ENCODE data around the gene OOSP4B.
"Not testable (repeated sequence)": the region's sequence is repeated elsewhere in the genome, so short reads cannot be mapped to it uniquely, and the experiment has no call there.

Gene OOSP4B

GRCh38 chr11:60016881-60017280 lies at the start of gene OOSP4B:
Gene OOSP4B, plus strand, starts transcription at chr11:60017181.
- no peak for DNase-seq

GRCh38 chr11:59967677-59968394 lies 49.1 kb upstream of the OOSP4B start:
- no peak for DNase-seq

- no peak for DNase-seq
Observed at GRCh38 chr11:59968395-59968783, 48.6 kb upstream of the OOSP4B start.

GRCh38 chr11:59973097-59973496 lies 43.9 kb upstream of the OOSP4B start:
- no peak for DNase-seq

GRCh38 chr11:59981106-59981770 lies 35.7 kb upstream of the OOSP4B start:
- no peak for DNase-seq

- not testable (repeated sequence) for DNase-seq
Observed at GRCh38 chr11:59982037-59982436, 34.9 kb upstream of the OOSP4B start.

- no peak for DNase-seq
Observed at GRCh38 chr11:59983212-59983611, 33.8 kb upstream of the OOSP4B start.

GRCh38 chr11:59984368-59984767 lies 32.6 kb upstream of the OOSP4B start:
- DNase-seq: no peak

- DNase-seq: no peak
Observed at GRCh38 chr11:59990421-59990820, 26.6 kb upstream of the OOSP4B start.

- DNase-seq: no peak
Observed at GRCh38 chr11:59992425-59992824, 24.6 kb upstream of the OOSP4B start.

GRCh38 chr11:59997800-59998199 lies 19.2 kb upstream of the OOSP4B start:
- no peak for DNase-seq

GRCh38 chr11:59999691-60000090 lies 17.3 kb upstream of the OOSP4B start:
- no peak for DNase-seq

- DNase-seq: no peak
Observed at GRCh38 chr11:60003729-60004128, 13.3 kb upstream of the OOSP4B start.

- DNase-seq: no peak
Observed at GRCh38 chr11:60005360-60005759, 11.6 kb upstream of the OOSP4B start.

GRCh38 chr11:60018058-60018457 lies 1.1 kb downstream of the OOSP4B start:
- no peak for DNase-seq

- DNase-seq: not testable (repeated sequence)
Observed at GRCh38 chr11:60020376-60020775, 3.4 kb downstream of the OOSP4B start.

GRCh38 chr11:60029015-60029632 lies 12.1 kb downstream of the OOSP4B start:
- no peak for DNase-seq

- DNase-seq: no peak
Observed at GRCh38 chr11:60040109-60040508, 23.1 kb downstream of the OOSP4B start, which contains the start of gene OOSP2. Gene OOSP2, plus strand, starts transcription at chr11:60040409. Its CDS starts 51 bp downstream, at chr11:60040460.

GRCh38 chr11:60050422-60050821 lies 33.4 kb downstream of the OOSP4B start:
- DNase-seq: not testable (repeated sequence)

GRCh38 chr11:60050839-60051238 lies 33.9 kb downstream of the OOSP4B start:
- not testable (repeated sequence) for DNase-seq

- no peak for DNase-seq
Observed at GRCh38 chr11:60056349-60056969, 39.5 kb downstream of the OOSP4B start, which contains the start of gene MS4A3. Gene MS4A3, plus strand, starts transcription at chr11:60056665. Its CDS starts 4,496 bp downstream, at chr11:60061161.

- no peak for DNase-seq
Observed at GRCh38 chr11:60059052-60059451, 42.1 kb downstream of the OOSP4B start.

- no peak for DNase-seq
Observed at GRCh38 chr11:60059521-60060240, 42.7 kb downstream of the OOSP4B start.

Data from NCI-H2227 treated with DMSO at 0.1 percent for 48 hours (cell line).